IMR-90 (cell line): ENCODE results near the gene NALCN. TPM values are rescaled to one million over a fixed set of nuclear protein-coding genes. Genes with fewer than 3 reads are reported as not detected.

Source experiments
- ATAC-seq: fragments of 200-7000 bp; cut with Tn5 transposase; 2 replicates; pipeline ENCODE4 v1.9.1; 2020; ENCODE audit warnings: low read depth, mild to moderate bottlenecking, moderate library complexity
- BruUV-seq: library from RNA; stranded (reverse); fragments of 400-500 nt; replicated peaks from 2 replicates; lab custom pipeline; 2021; lab: Mats Ljungman, UMichigan
- CTCF ChIA-PET: fragments of 300-600 bp; formaldehyde crosslinking; extraction: SDS; loops from one replicate; lab custom pipeline; 2021; ENCODE audit warnings: antibody characterized with exemption; lab: Yijun Ruan, JAX
- POLR2A ChIA-PET: fragments of 300-600 bp; sonication (Branson Sonifier 250); formaldehyde crosslinking; loops from one replicate; lab custom pipeline; 2022; ENCODE audit warnings: antibody characterized with exemption; ENCODE audit not compliant: unreplicated experiment; lab: Charles Lee
- DNase-seq: peaks from one replicate; pipeline ENCODE4 v3.0.0; 2013
- H2AFZ ChIP-seq: replicated peaks from 2 replicates; pipeline ENCODE3; 2013; ENCODE audit warnings: low read length, mild to moderate bottlenecking; ENCODE audit not compliant: poor library complexity
- H2AK5ac ChIP-seq: 2 replicates; pipeline ENCODE4 v1.6.1; 2013; ENCODE audit warnings: low read depth, low read length, inconsistent platforms
- H2AK9ac ChIP-seq: replicated peaks from 2 replicates; pipeline ENCODE3; 2013; ENCODE audit warnings: mild to moderate bottlenecking, low read depth, low read length, moderate library complexity; ENCODE audit not compliant: poor library complexity
- H2BK120ac ChIP-seq: 2 replicates; pipeline ENCODE4 v1.6.1; 2013; ENCODE audit warnings: low read depth, low read length, inconsistent platforms
- H2BK15ac ChIP-seq: 3 replicates; pipeline ENCODE4 v1.6.1; 2013; ENCODE audit warnings: low read depth, low read length, inconsistent platforms
- H2BK20ac ChIP-seq: 2 replicates; pipeline ENCODE4 v1.6.1; 2013; ENCODE audit warnings: low read depth, mild to moderate bottlenecking, inconsistent platforms, low read length, moderate library complexity
- H2BK5ac ChIP-seq: 2 replicates; pipeline ENCODE4 v1.6.1; 2013; ENCODE audit warnings: mild to moderate bottlenecking, low read depth, low read length, inconsistent platforms; ENCODE audit not compliant: poor library complexity, severe bottlenecking
- H3K14ac ChIP-seq: replicated peaks from 2 replicates; pipeline ENCODE4 v1.6.1; 2013; ENCODE audit warnings: low read depth, low read length, inconsistent platforms
- H3K18ac ChIP-seq: 2 replicates; pipeline ENCODE4 v1.6.1; 2013; ENCODE audit warnings: low read depth, low read length, control low read depth
- H3K23ac ChIP-seq: 2 replicates; pipeline ENCODE4 v1.6.1; 2013; ENCODE audit warnings: low read depth, low read length, inconsistent platforms
- H3K27ac ChIP-seq: 2 replicates; pipeline ENCODE4 v1.5.1; 2013; ENCODE audit warnings: mild to moderate bottlenecking, control low read depth, low read length; ENCODE audit not compliant: insufficient read depth
- H3K27me3 ChIP-seq: 2 replicates; pipeline ENCODE4 v1.6.1; 2013; ENCODE audit warnings: low read length; ENCODE audit not compliant: control insufficient read depth, insufficient read depth
- H3K36me3 ChIP-seq: 2 replicates; pipeline ENCODE4 v1.6.1; 2013; ENCODE audit warnings: low read length, mixed read lengths; ENCODE audit not compliant: control insufficient read depth, insufficient read depth
- H3K4ac ChIP-seq: 2 replicates; pipeline ENCODE4 v1.6.1; 2013; ENCODE audit warnings: low read depth, low read length, inconsistent platforms
- H3K4me1 ChIP-seq: 2 replicates; pipeline ENCODE4 v1.6.1; 2013; ENCODE audit warnings: low read length, mixed read lengths; ENCODE audit not compliant: control insufficient read depth, insufficient read depth
- H3K4me2 ChIP-seq: 2 replicates; pipeline ENCODE4 v1.6.1; 2013; ENCODE audit warnings: low read depth, mild to moderate bottlenecking, control low read depth, low read length, moderate library complexity
- H3K4me3 ChIP-seq: 2 replicates; pipeline ENCODE4 v1.5.1; 2013; ENCODE audit warnings: low read depth, mild to moderate bottlenecking, control low read depth, low read length, moderate library complexity; ENCODE audit not compliant: insufficient read depth
- H3K56ac ChIP-seq: 2 replicates; pipeline ENCODE4 v1.6.1; 2013; ENCODE audit warnings: low read length, inconsistent platforms; ENCODE audit not compliant: insufficient read depth; ENCODE audit errors: extremely low read depth
- H3K79me1 ChIP-seq, 2 experiments: 2 replicates each; pipeline ENCODE4 v1.6.1; 2013; ENCODE audit warnings: low read length in 2 of 2, inconsistent platforms in 1 of 2, low read depth in 1 of 2
- H3K9ac ChIP-seq: 2 replicates; pipeline ENCODE4 v1.6.1; 2013; ENCODE audit warnings: low read depth, low read length, control low read depth
- H3K9me1 ChIP-seq: 2 replicates; pipeline ENCODE4 v1.6.1; 2013; ENCODE audit warnings: low read length, inconsistent platforms; ENCODE audit not compliant: insufficient read depth
- H3K9me3 ChIP-seq: 2 replicates; pipeline ENCODE4 v1.6.1; 2013; ENCODE audit warnings: low read length; ENCODE audit not compliant: control insufficient read depth, insufficient read depth
- H4K20me1 ChIP-seq: 2 replicates; pipeline ENCODE4 v1.6.1; 2013; ENCODE audit warnings: low read length, inconsistent platforms; ENCODE audit not compliant: insufficient read depth
- H4K5ac ChIP-seq: 2 replicates; pipeline ENCODE4 v1.6.1; 2013; ENCODE audit warnings: mild to moderate bottlenecking, low read depth, low read length, control low read depth
- H4K8ac ChIP-seq, 2 experiments: 2 replicates each; pipeline ENCODE4 v1.6.1; 2013; ENCODE audit warnings: low read depth in 2 of 2, low read length in 2 of 2, control low read depth in 1 of 2, inconsistent platforms in 1 of 2
- H4K91ac ChIP-seq: 2 replicates; pipeline ENCODE4 v1.6.1; 2013; ENCODE audit warnings: low read depth, low read length, inconsistent platforms; ENCODE audit not compliant: insufficient read depth
- BHLHE40 ChIP-seq: fragments of 150-350 bp; IDR thresholded peaks from 2 replicates; pipeline ENCODE4 v1.6.1; 2016; ENCODE audit warnings: mild to moderate bottlenecking, low read depth, low read length
- CHD1 ChIP-seq: IDR thresholded peaks from 2 replicates; pipeline ENCODE4 v1.6.1; 2012; ENCODE audit warnings: low read depth, low read length, improper control_type of control experiment
- FOS ChIP-seq: fragments of 150-350 bp; IDR thresholded peaks from 2 replicates; pipeline ENCODE4 v1.6.1; 2016; ENCODE audit warnings: low read depth, low read length
- MAZ ChIP-seq: IDR thresholded peaks from 2 replicates; pipeline ENCODE4 v1.6.1; 2012; ENCODE audit warnings: low read depth, mild to moderate bottlenecking, low read length, improper control_type of control experiment, moderate library complexity, borderline replicate concordance
- MXI1 ChIP-seq: IDR thresholded peaks from 2 replicates; pipeline ENCODE4 v1.6.1; 2012; ENCODE audit warnings: low read depth, mild to moderate bottlenecking, low read length, moderate library complexity, borderline replicate concordance
- NFE2L2 ChIP-seq: fragments of 150-350 bp; IDR thresholded peaks from 2 replicates; pipeline ENCODE4 v1.6.1; 2016; ENCODE audit warnings: low read depth, mild to moderate bottlenecking, low read length
- RAD21 ChIP-seq: IDR thresholded peaks from 2 replicates; pipeline ENCODE4 v1.6.1; 2012; ENCODE audit warnings: low read length, improper control_type of control experiment
- RFX5 ChIP-seq: IDR thresholded peaks from 2 replicates; pipeline ENCODE4 v1.8.0; 2012; ENCODE audit warnings: low read depth, mild to moderate bottlenecking, low read length, moderate library complexity
- WGBS, 2 experiments: methylation state at CpG; one replicate each; pipeline versions ENCODE4 v1.1.5 to v1.1.7; 2013; ENCODE audit warnings: missing lambda C conversion rate in 2 of 2; ENCODE audit not compliant: insufficient read length in 1 of 2; ENCODE audit errors: extremely low coverage in 2 of 2; 5-methylcytosine and 5-hydroxymethylcytosine counted together
- dilution Hi-C: fragments of 300-500 bp; cut with HindIII; formaldehyde crosslinking; loops from one replicate; pipeline ENCODE4 v1.14.3; 2018; ENCODE audit warnings: low sequenced_read_pairs; ENCODE audit not compliant: unreplicated experiment
- in situ Hi-C: fragments of 300-500 bp; cut with MboI; formaldehyde crosslinking; loops from 3 replicates; pipeline ENCODE4 v1.14.3; 2019; ENCODE audit warnings: low sequenced_read_pairs, inconsistent platforms, mixed read lengths
- intact Hi-C: fragments of 100-400 bp; cut with micrococcal nuclease; formaldehyde crosslinking; loops from 2 replicates; pipeline ENCODE4 v1.10.0; 2022
- polyA plus RNA-seq, 3 experiments: library from polyadenylated mRNA; depleted of rRNA; stranded (reverse); fragments of >200 nt; gene quantifications; 2 replicates each; pipeline ENCODE4 v1.2.3, GENCODE V29; 2012; ENCODE audit warnings: low replicate concordance in 1 of 3
- total RNA-seq: library from RNA; depleted of rRNA; stranded (reverse); fragments of >200 nt; gene quantifications from 2 replicates; pipeline ENCODE4 v1.2.3, GENCODE V29; 2012
- TF ChIP-seq, protein P1 (sequence below): fragments of 150-350 bp; IDR thresholded peaks from 2 replicates; pipeline ENCODE4 v1.6.1; 2017; ENCODE audit warnings: mild to moderate bottlenecking, antibody characterized with exemption, low read length, low read depth

Gene NALCN
- total and polyA plus RNA-seq, 2 of the 4 experiments (the other 2 are of a cell fraction): 2.9 to 4.8 TPM

DNA sequence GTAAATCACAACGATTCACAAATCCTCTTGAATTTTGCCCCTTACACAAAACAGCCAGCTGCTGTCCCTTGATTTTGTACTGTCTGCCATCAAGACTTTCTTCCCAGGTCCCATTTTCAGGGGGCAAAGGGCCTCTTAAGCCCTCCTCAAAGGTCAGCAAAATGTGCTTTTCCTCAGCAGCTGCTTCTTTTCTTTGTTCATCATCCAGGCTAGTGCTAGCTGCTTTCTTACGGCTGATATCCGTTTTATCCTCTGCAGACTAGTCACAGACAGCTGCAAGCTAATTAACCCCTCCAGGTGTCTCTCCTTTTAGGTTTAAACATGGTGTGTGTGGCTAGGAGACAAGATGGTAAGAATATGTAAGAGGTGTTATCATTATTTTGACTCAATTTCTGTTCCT lies 90.9 kb downstream of the NALCN start:
- Histone ChIP-seq H3K4me3 (no peak overlapping the region), H3K27ac (no peak overlapping the region), H3K4ac (no peak overlapping the region), H3K18ac (no peak overlapping the region), H4K8ac (no peak overlapping the region), H3K9me1 (no peaks in the 10 kb centered on the region), H3K4me1 (no peaks in the 10 kb centered on the region), H2BK5ac (no peak overlapping the region), H3K27me3 (no peaks in the 10 kb centered on the region), H4K91ac (no peak overlapping the region), H2BK20ac (no peak overlapping the region), H3K9me3 (no peaks in the 10 kb centered on the region), H4K5ac (no peak overlapping the region), H2AFZ (no peak overlapping the region), H4K20me1 (no peaks in the 10 kb centered on the region), H3K4me2 (no peak overlapping the region), H3K9ac (no peak overlapping the region), H3K56ac (no peak overlapping the region), H2AK5ac (no peak overlapping the region), H3K79me1 (no peaks in the 10 kb centered on the region), H2AK9ac (no peak overlapping the region), H3K23ac (no peak overlapping the region), H3K36me3 (no peaks in the 10 kb centered on the region), H2BK15ac (no peak overlapping the region), H2BK120ac (no peak overlapping the region), H3K14ac (no peak overlapping the region)
- POLR2A ChIA-PET: no interaction called here
- no TSS peak for BruUV-seq
- intact Hi-C loops (no loop called here), dilution Hi-C loops (no loop called here), in situ Hi-C loops (no loop called here)
- DNase-seq: no peak
- TF ChIP-seq NFE2L2 (no peak), RFX5 (no peak), RAD21 (no peak), MXI1 (no peak), CHD1 (no peak), FOS (no peak), BHLHE40 (no peak), MAZ (no peak)
- TF ChIP-seq, protein P1, sequence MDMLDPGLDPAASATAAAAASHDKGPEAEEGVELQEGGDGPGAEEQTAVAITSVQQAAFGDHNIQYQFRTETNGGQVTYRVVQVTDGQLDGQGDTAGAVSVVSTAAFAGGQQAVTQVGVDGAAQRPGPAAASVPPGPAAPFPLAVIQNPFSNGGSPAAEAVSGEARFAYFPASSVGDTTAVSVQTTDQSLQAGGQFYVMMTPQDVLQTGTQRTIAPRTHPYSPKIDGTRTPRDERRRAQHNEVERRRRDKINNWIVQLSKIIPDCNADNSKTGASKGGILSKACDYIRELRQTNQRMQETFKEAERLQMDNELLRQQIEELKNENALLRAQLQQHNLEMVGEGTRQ: no peak
- no peak for ATAC-seq
- CTCF ChIA-PET: no interaction called here
- WGBS, 2 experiments: no CpG with 5 or more reads among the region's 3 CpGs
